SK-N-SH treated with all-trans-retinoic acid at 6 μM for 48 hours (cell line): Measurements from ENCODE around the gene SHC3.

Experiments
- ATAC-seq: fragments of 200-7000 bp; cut with Tn5 transposase; 3 replicates; pipeline ENCODE4 v1.9.1; 2020; ENCODE audit warnings: mild to moderate bottlenecking, moderate library complexity
- ARNTL ChIP-seq: fragments of 450-650 bp; formaldehyde crosslinking; IDR thresholded peaks from 2 replicates; pipeline ENCODE4 v1.5.0; 2020; ENCODE audit warnings: low read depth, mild to moderate bottlenecking, moderate library complexity, borderline replicate concordance
- BACH2 ChIP-seq: fragments of 250-450 bp; sonication (Bioruptor Pico); IDR thresholded peaks from 2 replicates; pipeline ENCODE4 v1.9.0; 2021; ENCODE audit warnings: mild to moderate bottlenecking, borderline replicate concordance
- CREB5 ChIP-seq: fragments of 250-450 bp; sonication (Bioruptor Pico); IDR thresholded peaks from 2 replicates; pipeline ENCODE4 v1.5.1; 2020; ENCODE audit warnings: low read depth, mild to moderate bottlenecking, moderate library complexity
- CSDC2 ChIP-seq: fragments of 250-450 bp; sonication (Bioruptor Pico); IDR thresholded peaks from 2 replicates; pipeline ENCODE4 v1.5.0; 2020; ENCODE audit warnings: mild to moderate bottlenecking, moderate library complexity
- CSRNP3 ChIP-seq: fragments of 250-450 bp; sonication (Bioruptor Pico); IDR thresholded peaks from 2 replicates; pipeline ENCODE4 v1.5.1; 2021; ENCODE audit warnings: mild to moderate bottlenecking, moderate library complexity
- ESRRG ChIP-seq: fragments of 250-450 bp; sonication (Bioruptor Pico); IDR thresholded peaks from 2 replicates; pipeline ENCODE4 v1.6.1; 2021; ENCODE audit warnings: mild to moderate bottlenecking
- GLIS3 ChIP-seq: fragments of 250-450 bp; sonication (Bioruptor Pico); IDR thresholded peaks from 2 replicates; pipeline ENCODE4 v1.5.0; 2020; ENCODE audit warnings: mild to moderate bottlenecking, moderate library complexity
- ISL1 ChIP-seq: fragments of 250-450 bp; sonication (Bioruptor Pico); IDR thresholded peaks from 2 replicates; pipeline ENCODE4 v2.1.2; 2022; ENCODE audit warnings: mild to moderate bottlenecking, moderate library complexity
- OSR1 ChIP-seq: fragments of 250-450 bp; sonication (Bioruptor Pico); IDR thresholded peaks from 2 replicates; pipeline ENCODE4 v1.8.0; 2022; ENCODE audit warnings: moderate library complexity, mild to moderate bottlenecking, inconsistent platforms
- PATZ1 ChIP-seq: fragments of 250-450 bp; sonication (Bioruptor Pico); IDR thresholded peaks from 2 replicates; pipeline ENCODE4 v1.8.0; 2020; ENCODE audit warnings: mild to moderate bottlenecking, moderate library complexity, borderline replicate concordance
- POU6F1 ChIP-seq: fragments of 250-450 bp; sonication (Bioruptor Pico); IDR thresholded peaks from 2 replicates; pipeline ENCODE4 v1.8.0; 2021; ENCODE audit warnings: low read depth, mild to moderate bottlenecking, moderate library complexity, borderline replicate concordance
- PPARA ChIP-seq: fragments of 250-450 bp; sonication (Bioruptor Pico); IDR thresholded peaks from 2 replicates; pipeline ENCODE4 v1.5.0; 2020; ENCODE audit warnings: mild to moderate bottlenecking, borderline replicate concordance
- SNAI2 ChIP-seq: fragments of 250-450 bp; sonication (Bioruptor Pico); IDR thresholded peaks from 2 replicates; pipeline ENCODE4 v1.5.0; 2020; ENCODE audit warnings: mild to moderate bottlenecking, moderate library complexity
- TCF4 ChIP-seq: fragments of 250-450 bp; sonication (Bioruptor Pico); IDR thresholded peaks from 2 replicates; pipeline ENCODE4 v1.8.0; 2021; ENCODE audit warnings: mild to moderate bottlenecking, moderate library complexity, borderline replicate concordance
- TOX ChIP-seq: fragments of 250-450 bp; sonication (Bioruptor Pico); IDR thresholded peaks from 2 replicates; pipeline ENCODE4 v1.8.0; 2021; ENCODE audit warnings: mild to moderate bottlenecking, moderate library complexity, borderline replicate concordance
- TSHZ2 ChIP-seq: fragments of 250-450 bp; sonication (Bioruptor Pico); IDR thresholded peaks from 2 replicates; pipeline ENCODE4 v1.5.0; 2020; ENCODE audit warnings: mild to moderate bottlenecking, moderate library complexity
- ZC3H10 ChIP-seq: fragments of 250-450 bp; sonication (Bioruptor Pico); IDR thresholded peaks from 2 replicates; pipeline ENCODE4 v1.5.1; 2021; ENCODE audit warnings: mild to moderate bottlenecking, moderate library complexity
- ZFP3 ChIP-seq: fragments of 250-450 bp; sonication (Bioruptor Pico); IDR thresholded peaks from 2 replicates; pipeline ENCODE4 v1.5.0; 2020; ENCODE audit warnings: mild to moderate bottlenecking, moderate library complexity
- ZFP30 ChIP-seq: fragments of 450-650 bp; formaldehyde crosslinking; IDR thresholded peaks from 2 replicates; pipeline ENCODE4 v1.5.0; 2022; ENCODE audit warnings: mild to moderate bottlenecking, moderate library complexity
- ZNF565 ChIP-seq: fragments of 450-650 bp; formaldehyde crosslinking; conservative IDR thresholded peaks from 2 replicates; pipeline ENCODE4 v1.5.0; 2020; ENCODE audit warnings: low read depth, mild to moderate bottlenecking, moderate library complexity
- ZNF70 ChIP-seq: fragments of 450-650 bp; formaldehyde crosslinking; IDR thresholded peaks from 2 replicates; pipeline ENCODE4 v1.5.0; 2020; ENCODE audit warnings: mild to moderate bottlenecking, moderate library complexity
- ZNF8 ChIP-seq: fragments of 450-650 bp; formaldehyde crosslinking; IDR thresholded peaks from 2 replicates; pipeline ENCODE4 v1.5.0; 2020; ENCODE audit warnings: mild to moderate bottlenecking, moderate library complexity

The SHC3 gene

GRCh38 chr9:89104821-89105220 is 73.8 kb downstream of the SHC3 start:
- no peak for ATAC-seq
- TF ChIP-seq CSRNP3 (CRISPR knock-in tag) (no peak), OSR1 (no peak), CSDC2 (CRISPR knock-in tag) (no peak), SNAI2 (CRISPR knock-in tag) (no peak), TCF4 (no peak), PATZ1 (CRISPR knock-in tag) (no peak), ZFP30 (CRISPR knock-in tag) (no peak), ZFP3 (CRISPR knock-in tag) (no peak), TSHZ2 (CRISPR knock-in tag) (no peak), CREB5 (CRISPR knock-in tag) (no peak), PPARA (CRISPR knock-in tag) (no peak), ZC3H10 (no peak), BACH2 (CRISPR knock-in tag) (no peak), GLIS3 (no peak), ZNF70 (CRISPR knock-in tag) (no peak), ESRRG (CRISPR knock-in tag) (no peak)

- ATAC-seq: no peak
- TF ChIP-seq ZNF565 (no peak), CSDC2 (CRISPR knock-in tag) (no peak), POU6F1 (CRISPR knock-in tag) (no peak), ZNF70 (CRISPR knock-in tag) (no peak), ISL1 (CRISPR knock-in tag) (no peak), TCF4 (no peak), ARNTL (no peak), SNAI2 (CRISPR knock-in tag) (no peak), BACH2 (CRISPR knock-in tag) (no peak), ZNF8 (no peak), TOX (CRISPR knock-in tag) (no peak)
These were observed 81.4 kb downstream of the SHC3 start for GRCh38 chr9:89097219-89097618.

- TF ChIP-seq ESRRG (CRISPR knock-in tag) (no peak), CSRNP3 (CRISPR knock-in tag) (no peak), CSDC2 (CRISPR knock-in tag) (no peak), ZNF70 (CRISPR knock-in tag) (no peak), PATZ1 (CRISPR knock-in tag) (no peak), SNAI2 (CRISPR knock-in tag) (no peak), CREB5 (CRISPR knock-in tag) (no peak), GLIS3 (no peak), TCF4 (no peak)
- ATAC-seq: no peak
These were observed 81.8 kb downstream of the SHC3 start for GRCh38 chr9:89096807-89097206.
